Measurements from ENCODE around the gene DNLZ. TPM values are rescaled to one million over a fixed set of nuclear protein-coding genes. Genes with fewer than 3 reads are reported as not detected.

The DNLZ gene
- total and polyA plus RNA-seq, 2 donors (not counting 3 experiments of a cell fraction or from before 2014, with no cell fraction given), result 26.9 to 38.4 TPM

- Histone ChIP-seq H3K27ac (ENCODE audit: insufficient read depth, low read depth, low read length) (no peak overlapping the region), H3K9me3 (replicated peaks; ENCODE audit: control insufficient read depth, insufficient read depth, low read length) (no peaks in the 10 kb centered on the region), H3K9ac (replicated peaks; ENCODE audit: extremely low read depth, insufficient read depth, low read length) (no peak overlapping the region), H3K9me1 (replicated peaks; ENCODE audit: control insufficient read depth, extremely low read depth, insufficient read depth, low read length) (no peaks in the 10 kb centered on the region), H3K4me3 (replicated peaks in 1 of 3; ENCODE audit: insufficient read depth in 1 of 3, low read depth in 1 of 3, low read length in 3 of 3) (no peak overlapping the region), H4K20me1 (replicated peaks; ENCODE audit: control insufficient read depth, extremely low read depth, insufficient read depth, low read length) (no peaks in the 10 kb centered on the region), H3K36me3 (ENCODE audit: control insufficient read depth in 2 of 2, extremely low read depth in 1 of 2, insufficient read depth in 2 of 2, low read length in 2 of 2) (peaks cover 0 to 10% of the 10 kb centered on the region in 2 experiments), H3K27me3 (ENCODE audit: control insufficient read depth in 2 of 2, insufficient read depth in 2 of 2, low read length in 2 of 2) (no peaks in the 10 kb centered on the region), H3K4me2 (ENCODE audit: insufficient read depth, low read length) (no peak overlapping the region), H2AFZ (ENCODE audit: low read depth, low read length) (no peak overlapping the region), H3K4me1 (ENCODE audit: control insufficient read depth, extremely low read depth, insufficient read depth, low read length) (peaks cover 18% of the 10 kb centered on the region), H3K79me2 (ENCODE audit: control insufficient read depth, insufficient read depth, low read length) (peaks cover 40% of the 10 kb centered on the region)
- DNase-seq (ENCODE audit: low read depth, low spot score), result no peak
- BruUV-seq (replicated peaks), result no TSS peak
- POLR2A ChIA-PET, result interaction anchor here (0.6 to 1.1 kb wide), 2 partner anchors 15 to 621 kb away, joined by 3 to 4 read pairs; no protein-coding TSS in a partner anchor
- dilution Hi-C loops (cut with MboI; ENCODE audit: extremely low pct_ligation_motif_present, low sequenced_read_pairs), result no loop called here
- CTCF ChIA-PET, result no interaction called here
- no peak for TF ChIP-seq MYC (IDR thresholded peaks at IDR 0.05; ENCODE audit: low read depth, low read length)
- TF ChIP-seq, protein P1, sequence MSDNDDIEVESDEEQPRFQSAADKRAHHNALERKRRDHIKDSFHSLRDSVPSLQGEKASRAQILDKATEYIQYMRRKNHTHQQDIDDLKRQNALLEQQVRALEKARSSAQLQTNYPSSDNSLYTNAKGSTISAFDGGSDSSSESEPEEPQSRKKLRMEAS (IDR thresholded peaks at IDR 0.05; ENCODE audit: insufficient read depth, insufficient read length), result no peak
- no peak for TF ChIP-seq EZH2 (IDR thresholded peaks at IDR 0.05; ENCODE audit: borderline replicate concordance, low read depth, low read length, severe bottlenecking)
- TF ChIP-seq JUN (IDR thresholded peaks at IDR 0.05; ENCODE audit: borderline replicate concordance, insufficient read depth, insufficient read length, low read depth), result no peak
- TF ChIP-seq FOS (IDR thresholded peaks at IDR 0.05; ENCODE audit: borderline replicate concordance, insufficient read depth, low read length), result no peak
- no peak for TF ChIP-seq GATA2 (IDR thresholded peaks at IDR 0.05; ENCODE audit: insufficient read depth, insufficient read length, low read depth, low read length)
- no peak for TF ChIP-seq CTCF (IDR thresholded peaks at IDR 0.05; ENCODE audit: extremely low read depth in 1 of 2, insufficient read depth in 1 of 2, low read depth in 1 of 2, low read length in 2 of 2)
- TF ChIP-seq POLR2AphosphoS5 (IDR thresholded peaks at IDR 0.05; ENCODE audit: insufficient read depth, low read depth, low read length), result no peak
- FAIRE-seq, result no peak
- intact Hi-C loops (cut with micrococcal nuclease), result no loop called here
Measured at GRCh38 chr9:136331030-136331429, 32.5 kb downstream of the DNLZ start.

Data from endothelial cell of umbilical vein (primary cell).